Sigmoid colon (tissue), 7 donors: ENCODE results near the gene PPARA. TPM values are rescaled to one million over a fixed set of nuclear protein-coding genes. Genes with fewer than 3 reads are reported as not detected.
"Not testable (repeated sequence)": the region's sequence is repeated elsewhere in the genome, so short reads cannot be mapped to it uniquely, and the experiment has no call there.

Experiments used
- DNase-seq: peaks from one replicate; pipeline ENCODE4 v3.0.0-alpha.2; 2019
- H3K27ac ChIP-seq, 4 donors: fragments of 200-600 bp; sonication (generic); one replicate each; pipeline ENCODE4 v1.5.1; 2016 to 2019; ENCODE audit warnings: mild to moderate bottlenecking in 1 of 4
- H3K27me3 ChIP-seq, 3 donors: fragments of 200-600 bp; sonication (generic); one replicate each; pipeline ENCODE4 v1.5.1; 2019; ENCODE audit warnings: mild to moderate bottlenecking in 1 of 3
- H3K36me3 ChIP-seq, 4 donors: fragments of 200-600 bp; sonication (generic); one replicate each; pipeline ENCODE4 v1.5.1; 2016 to 2019
- H3K4me1 ChIP-seq, 4 donors: fragments of 200-600 bp; sonication (generic); one replicate each; pipeline ENCODE4 v1.5.1; 2017 to 2019
- H3K4me3 ChIP-seq, 4 donors: fragments of 200-600 bp; sonication (generic); one replicate each; pipeline ENCODE4 v1.5.1; 2017 to 2019; ENCODE audit warnings: mild to moderate bottlenecking in 2 of 4, moderate library complexity in 1 of 4
- H3K9me3 ChIP-seq, 4 donors: fragments of 200-600 bp in 3 of 4; sonication (generic) in 3 of 4; one replicate each; pipeline versions ENCODE4 v1.5.1 to v1.6.1; 2013 to 2019
- CTCF ChIP-seq, 4 experiments: fragments of 450-650 bp in 3 of 4; fragments of 200-600 bp in 1 of 4; IDR thresholded peaks; one replicate each; pipeline ENCODE4 v1.5.1; 2016 to 2019; ENCODE audit warnings: antibody characterized with exemption in 4 of 4, mild to moderate bottlenecking in 3 of 4, moderate library complexity in 2 of 4
- EP300 ChIP-seq, 4 donors: sonication (generic); formaldehyde crosslinking; IDR thresholded peaks; one replicate each; pipeline ENCODE4 v1.6.1; 2017; ENCODE audit warnings: antibody characterized with exemption in 4 of 4
- POLR2A ChIP-seq, 2 donors: fragments of 450-650 bp; IDR thresholded peaks; one replicate each; pipeline ENCODE4 v1.6.1; 2016; ENCODE audit warnings: antibody characterized with exemption in 2 of 2, mild to moderate bottlenecking in 2 of 2, moderate library complexity in 2 of 2
- POLR2AphosphoS5 ChIP-seq, 4 donors: sonication (generic); formaldehyde crosslinking; IDR thresholded peaks; one replicate each; pipeline ENCODE4 v1.6.1; 2017; ENCODE audit warnings: antibody characterized with exemption in 4 of 4
- WGBS, 2 donors: extraction: QIAGEN DNeasy Blood & Tissue Kit; methylation state at CpG; one replicate each; pipeline ENCODE4 v1.1.7; 2013; 5-methylcytosine and 5-hydroxymethylcytosine counted together
- intact Hi-C: fragments of 100-400 bp; cut with DNase I; formaldehyde crosslinking; loops from one replicate; pipeline ENCODE4 v1.15.1; 2023
- polyA plus RNA-seq, 3 donors: library from polyadenylated mRNA; stranded (reverse); fragments of 200-250 nt; gene quantifications; one replicate each; pipeline ENCODE4 v1.2.3, GENCODE V29; 2013
- total RNA-seq, 4 donors: library from RNA; depleted of rRNA; stranded (reverse); fragments of >200 nt; gene quantifications; one replicate each; pipeline ENCODE4 v1.1.0, GENCODE V29; 2016
- donor health status: healthy with polysubstance abuse.
- donor health status: Bipolar disorder and iron deficiency.
- donor health status: healthy.

Gene PPARA
- total and polyA plus RNA-seq, 7 donors = 7.8 to 22.7 (median 20.1) TPM

- TF ChIP-seq CTCF (IDR thresholded peaks at IDR 0.05) = peak in 1 of 4 experiments; percentile 40
- TF ChIP-seq POLR2A (IDR thresholded peaks at IDR 0.05) = no peak
- TF ChIP-seq POLR2AphosphoS5 (IDR thresholded peaks at IDR 0.05) = peak in 2 of 4 donors; percentile 30 to 35
- H3K36me3 ChIP-seq = no peaks in the 10 kb centered on the region
- intact Hi-C loops = no loop called here
- H3K9me3 ChIP-seq = no peaks in the 10 kb centered on the region
- WGBS, 2 donors = 13 to 40% methylated on average over 109 of the region's 109 CpGs
- peak overlapping the region in 1 of 4 donors; percentile 15 for H3K27ac ChIP-seq
- peaks cover 0 to 15% (median 14%) of the 10 kb centered on the region in 4 donors for H3K4me1 ChIP-seq
- H3K27me3 ChIP-seq = no peaks in the 10 kb centered on the region
- DNase-seq = peak; percentile 86
- H3K4me3 ChIP-seq = peak overlapping the region in 3 of 4 donors; percentile 36 to 49 (median 41)
Observed at GRCh38 chr22:46262449-46263215, 112.3 kb downstream of the PPARA start.

GRCh38 chr22:46263216-46263590, 112.9 kb downstream of the PPARA start, which contains the start of gene PKDREJ:
TSS of gene PKDREJ (minus strand) at chr22:46263343. CDS start at chr22:46263322, 21 bp downstream.
- TF ChIP-seq EP300 (IDR thresholded peaks at IDR 0.05) (no peak), CTCF (IDR thresholded peaks at IDR 0.05) (no peak), POLR2A (IDR thresholded peaks at IDR 0.05) (no peak), POLR2AphosphoS5 (IDR thresholded peaks at IDR 0.05) (no peak)
- 51 to 55% methylated on average over 30 of the region's 30 CpGs for WGBS, 2 donors
- intact Hi-C loops = no loop called here
- H3K4me3 ChIP-seq = peak within 1 kb of the TSS; percentile 9 to 49 (median 38)
- H3K4me1 ChIP-seq = peaks cover 0 to 16% (median 14%) of the 10 kb centered on the region in 4 donors
- no peak for DNase-seq
- peak within 1 kb of the TSS in 1 of 4 donors; percentile 15 for H3K27ac ChIP-seq
- no peaks in the 10 kb centered on the region for H3K9me3 ChIP-seq
- H3K27me3 ChIP-seq = no peaks in the 10 kb centered on the region
- no peaks in the 10 kb centered on the region for H3K36me3 ChIP-seq

GRCh38 chr22:46264520-46264919, 114.2 kb downstream of the PPARA start:
- H3K27ac ChIP-seq, intact Hi-C loops, H3K27me3 ChIP-seq, H3K36me3 ChIP-seq, H3K9me3 ChIP-seq, DNase-seq, H3K4me3 ChIP-seq: not testable (repeated sequence)
- peaks cover 0 to 27% (median 25%) of the 10 kb centered on the region in 4 donors for H3K4me1 ChIP-seq
- WGBS, 2 donors = 20 to 75% methylated on average over 6 of the region's 6 CpGs

GRCh38 chr22:46265627-46266026, 115.3 kb downstream of the PPARA start:
- 90 to 94% methylated on average over 4 of the region's 4 CpGs for WGBS, 2 donors
- H3K36me3 ChIP-seq = peaks cover 0 to 16% (median 0%) of the 10 kb centered on the region in 4 donors
- H3K9me3 ChIP-seq, H3K27ac ChIP-seq, H3K27me3 ChIP-seq, H3K4me3 ChIP-seq, DNase-seq: not testable (repeated sequence)
- H3K4me1 ChIP-seq = peaks cover 0 to 35% (median 26%) of the 10 kb centered on the region in 4 donors
- intact Hi-C loops = loop anchor here (2.0 kb wide), 1 partner anchor 15 kb away; the partner anchor contains the start of gene CDPF1

- 1% methylated on average over 74 of the region's 74 CpGs for WGBS, 2 donors
- H3K27me3 ChIP-seq = no peaks in the 10 kb centered on the region
- H3K4me1 ChIP-seq = peaks cover 0 to 35% (median 26%) of the 10 kb centered on the region in 4 donors
- peak; percentile 96 for DNase-seq
- intact Hi-C loops = loop anchor here (2.0 kb wide), 2 partner anchors 17 to 27 kb away; partner anchors contain the start of gene CDPF1
- no peaks in the 10 kb centered on the region for H3K9me3 ChIP-seq
- peaks cover 0 to 27% (median 6%) of the 10 kb centered on the region in 4 donors for H3K36me3 ChIP-seq
- peak within 1 kb of the TSS; percentile 61 to 78 (median 70) for H3K4me3 ChIP-seq
- H3K27ac ChIP-seq = peak within 1 kb of the TSS; percentile 82 to 87 (median 86)
- TF ChIP-seq CTCF (IDR thresholded peaks at IDR 0.05) (peak in 1 of 4 experiments; percentile 6), POLR2A (IDR thresholded peaks at IDR 0.05) (peak; percentile 18 to 52), EP300 (IDR thresholded peaks at IDR 0.05) (no peak), POLR2AphosphoS5 (IDR thresholded peaks at IDR 0.05) (peak; percentile 45 to 85 (median 76))
Observed at GRCh38 chr22:46267431-46268279, 117.3 kb downstream of the PPARA start, which contains the start of gene TTC38. TSS of gene TTC38 (plus strand) at chr22:46268008. CDS start at chr22:46268040, 32 bp downstream.
